Measurements from ENCODE around the gene XRCC6.
"Not testable (repeated sequence)": the region's sequence is repeated elsewhere in the genome, so short reads cannot be mapped to it uniquely, and the experiment has no call there.

DNA sequence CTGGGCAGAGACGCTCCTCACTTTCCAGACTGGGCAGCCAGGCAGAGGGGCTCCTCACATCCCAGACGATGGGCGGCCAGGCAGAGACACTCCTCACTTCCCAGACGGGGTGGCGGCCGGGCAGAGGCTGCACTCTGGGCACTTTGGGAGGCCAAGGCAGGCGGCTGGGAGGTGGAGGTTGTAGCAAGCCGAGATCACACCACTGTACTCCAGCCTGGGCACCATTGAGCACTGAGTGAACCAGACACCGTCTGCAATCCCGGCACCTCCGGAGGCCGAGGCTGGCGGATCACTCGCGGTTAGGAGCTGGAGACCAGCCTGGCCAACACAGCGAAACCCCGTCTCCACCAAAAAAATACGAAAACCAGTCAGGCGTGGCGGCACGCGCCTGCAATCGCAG is 10.5 kb downstream of the XRCC6 start:
- TF ChIP-seq, protein P1, sequence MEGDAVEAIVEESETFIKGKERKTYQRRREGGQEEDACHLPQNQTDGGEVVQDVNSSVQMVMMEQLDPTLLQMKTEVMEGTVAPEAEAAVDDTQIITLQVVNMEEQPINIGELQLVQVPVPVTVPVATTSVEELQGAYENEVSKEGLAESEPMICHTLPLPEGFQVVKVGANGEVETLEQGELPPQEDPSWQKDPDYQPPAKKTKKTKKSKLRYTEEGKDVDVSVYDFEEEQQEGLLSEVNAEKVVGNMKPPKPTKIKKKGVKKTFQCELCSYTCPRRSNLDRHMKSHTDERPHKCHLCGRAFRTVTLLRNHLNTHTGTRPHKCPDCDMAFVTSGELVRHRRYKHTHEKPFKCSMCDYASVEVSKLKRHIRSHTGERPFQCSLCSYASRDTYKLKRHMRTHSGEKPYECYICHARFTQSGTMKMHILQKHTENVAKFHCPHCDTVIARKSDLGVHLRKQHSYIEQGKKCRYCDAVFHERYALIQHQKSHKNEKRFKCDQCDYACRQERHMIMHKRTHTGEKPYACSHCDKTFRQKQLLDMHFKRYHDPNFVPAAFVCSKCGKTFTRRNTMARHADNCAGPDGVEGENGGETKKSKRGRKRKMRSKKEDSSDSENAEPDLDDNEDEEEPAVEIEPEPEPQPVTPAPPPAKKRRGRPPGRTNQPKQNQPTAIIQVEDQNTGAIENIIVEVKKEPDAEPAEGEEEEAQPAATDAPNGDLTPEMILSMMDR (IDR thresholded peaks at IDR 0.05) = not testable (repeated sequence)
- TF ChIP-seq ZFX (IDR thresholded peaks at IDR 0.05; ENCODE audit: borderline replicate concordance) = not testable (repeated sequence)

Data from 22Rv1 (cell line).